Mammary epithelial cell (primary cell): ENCODE measurements around the gene RSU1.

Experiments used
- EZH2 ChIP-seq: IDR thresholded peaks from 2 replicates; pipeline ENCODE4 v1.6.1; 2012; ENCODE audit warnings: low read length, inconsistent platforms, borderline replicate concordance
- TF ChIP-seq, protein P1 (sequence below), 2 donors: IDR thresholded peaks in 1 of 2; conservative IDR thresholded peaks in 1 of 2; 2 replicates each; pipeline ENCODE4 v1.5.1; 2011 to 2012; ENCODE audit warnings: inconsistent platforms in 2 of 2, low read length in 2 of 2, mild to moderate bottlenecking in 2 of 2, control low read depth in 1 of 2, low read depth in 1 of 2; ENCODE audit not compliant: insufficient read depth in 1 of 2; ENCODE audit errors: extremely low read depth in 1 of 2

GRCh38 chr10:16699435-16700057 is 117.7 kb downstream of the RSU1 start:
- TF ChIP-seq, protein P1, sequence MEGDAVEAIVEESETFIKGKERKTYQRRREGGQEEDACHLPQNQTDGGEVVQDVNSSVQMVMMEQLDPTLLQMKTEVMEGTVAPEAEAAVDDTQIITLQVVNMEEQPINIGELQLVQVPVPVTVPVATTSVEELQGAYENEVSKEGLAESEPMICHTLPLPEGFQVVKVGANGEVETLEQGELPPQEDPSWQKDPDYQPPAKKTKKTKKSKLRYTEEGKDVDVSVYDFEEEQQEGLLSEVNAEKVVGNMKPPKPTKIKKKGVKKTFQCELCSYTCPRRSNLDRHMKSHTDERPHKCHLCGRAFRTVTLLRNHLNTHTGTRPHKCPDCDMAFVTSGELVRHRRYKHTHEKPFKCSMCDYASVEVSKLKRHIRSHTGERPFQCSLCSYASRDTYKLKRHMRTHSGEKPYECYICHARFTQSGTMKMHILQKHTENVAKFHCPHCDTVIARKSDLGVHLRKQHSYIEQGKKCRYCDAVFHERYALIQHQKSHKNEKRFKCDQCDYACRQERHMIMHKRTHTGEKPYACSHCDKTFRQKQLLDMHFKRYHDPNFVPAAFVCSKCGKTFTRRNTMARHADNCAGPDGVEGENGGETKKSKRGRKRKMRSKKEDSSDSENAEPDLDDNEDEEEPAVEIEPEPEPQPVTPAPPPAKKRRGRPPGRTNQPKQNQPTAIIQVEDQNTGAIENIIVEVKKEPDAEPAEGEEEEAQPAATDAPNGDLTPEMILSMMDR (conservative IDR thresholded peaks at IDR 0.05 in 1 of 2, IDR thresholded peaks at IDR 0.05 in 1 of 2; ENCODE audit: extremely low read depth in 1 of 2, insufficient read depth in 1 of 2, low read depth in 1 of 2, low read length in 2 of 2) = no peak
- TF ChIP-seq EZH2 = no peak
